GM12878 (cell line): ENCODE measurements around the gene GPATCH2L. TPM values are rescaled to one million over a fixed set of nuclear protein-coding genes. Genes with fewer than 3 reads are reported as not detected.

Experiments
- ATAC-seq: fragments of 200-7000 bp; cut with Tn5 transposase; 3 replicates; pipeline ENCODE4 v1.9.1; 2020; ENCODE audit warnings: mild to moderate bottlenecking, moderate library complexity
- BruUV-seq: library from RNA; stranded (reverse); fragments of 400-500 nt; replicated peaks from 2 replicates; lab custom pipeline; 2021; lab: Mats Ljungman, UMichigan
- CTCF ChIA-PET: fragments of 300-600 bp; sonication (Branson Sonifier 250); formaldehyde crosslinking; extraction: SDS; loops from one replicate; lab custom pipeline; 2021; ENCODE audit warnings: inconsistent platforms; lab: Yijun Ruan, JAX
- POLR2A ChIA-PET: fragments of 350-600 bp; formaldehyde crosslinking; extraction: SDS; loops from one replicate; lab custom pipeline; 2021; ENCODE audit warnings: inconsistent platforms; lab: Charles Lee
- RAD21 ChIA-PET: fragments of 300-600 bp; sonication (Branson Sonifier 250); formaldehyde crosslinking; loops from one replicate; lab custom pipeline; 2023; ENCODE audit warnings: antibody characterized with exemption; ENCODE audit not compliant: unreplicated experiment; lab: Charles Lee
- SMC1A ChIA-PET: fragments of 300-600 bp; sonication (Branson Sonifier 250); formaldehyde crosslinking; loops from one replicate; lab custom pipeline; 2023; ENCODE audit not compliant: unreplicated experiment, uncharacterized antibody; lab: Charles Lee
- DNase-seq: peaks from one replicate; pipeline ENCODE4 v3.0.0-alpha.2; 2011; ENCODE audit warnings: low read depth, low spot score
- FAIRE-seq: peaks from 3 replicates; lab custom pipeline; 2011; peaks lifted over from hg19 to GRCh38; lab: Jason Lieb, UNC
- H2AFZ ChIP-seq: 2 replicates; pipeline ENCODE4 v1.6.0; 2011; ENCODE audit warnings: low read depth, low read length, control low read depth; ENCODE audit not compliant: control insufficient read depth
- H3K27ac ChIP-seq: 2 replicates; pipeline ENCODE4 v1.5.1; 2011; ENCODE audit warnings: control low read depth; ENCODE audit not compliant: control insufficient read depth, insufficient read depth
- H3K27me3 ChIP-seq, 2 experiments: replicated peaks in 1 of 2; 2 replicates each; pipeline versions ENCODE4 v1.6.0 to v1.6.1; 2011; ENCODE audit warnings: low read length in 1 of 2; ENCODE audit not compliant: control insufficient read depth in 2 of 2, insufficient read depth in 2 of 2
- H3K36me3 ChIP-seq, 2 experiments: 2 replicates each; pipeline ENCODE4 v1.5.1; 2011; ENCODE audit warnings: low read length in 1 of 2; ENCODE audit not compliant: control insufficient read depth in 2 of 2, insufficient read depth in 2 of 2
- H3K4me1 ChIP-seq: 2 replicates; pipeline ENCODE4 v1.6.1; 2011; ENCODE audit warnings: mild to moderate bottlenecking, low read length, moderate library complexity, mixed read lengths; ENCODE audit not compliant: control insufficient read depth, insufficient read depth
- H3K4me2 ChIP-seq: 2 replicates; pipeline ENCODE4 v1.6.0; 2011; ENCODE audit warnings: control low read depth; ENCODE audit not compliant: control insufficient read depth, insufficient read depth
- H3K4me3 ChIP-seq: fragments of 200-600 bp; sonication (generic); 2 replicates; pipeline ENCODE4 v1.5.1; 2016
- H3K79me2 ChIP-seq: 2 replicates; pipeline ENCODE4 v1.6.0; 2011; ENCODE audit warnings: low read length; ENCODE audit not compliant: control insufficient read depth, insufficient read depth
- H3K9ac ChIP-seq: 2 replicates; pipeline ENCODE4 v1.8.0; 2011; ENCODE audit warnings: low read length, control low read depth, mixed read lengths; ENCODE audit not compliant: control insufficient read depth, insufficient read depth
- H3K9me3 ChIP-seq: replicated peaks from 3 replicates; pipeline ENCODE4 v1.5.1; 2011; ENCODE audit warnings: mild to moderate bottlenecking, low read length; ENCODE audit not compliant: control insufficient read depth, insufficient read depth
- H4K20me1 ChIP-seq: 2 replicates; pipeline ENCODE4 v1.6.0; 2011; ENCODE audit not compliant: control insufficient read depth, insufficient read depth
- ATF7 ChIP-seq: fragments of 450-650 bp; IDR thresholded peaks from 2 replicates; pipeline ENCODE4 v1.6.1; 2016; ENCODE audit warnings: low read depth, mild to moderate bottlenecking
- BMI1 ChIP-seq: fragments of 450-650 bp; IDR thresholded peaks from 2 replicates; pipeline ENCODE4 v1.6.1; 2016; ENCODE audit warnings: mild to moderate bottlenecking, moderate library complexity, borderline replicate concordance
- CEBPB ChIP-seq, 2 experiments: fragments of 150-350 bp in 1 of 2; IDR thresholded peaks; 2 replicates each; pipeline ENCODE4 v1.6.1; 2012 to 2014; ENCODE audit warnings: low read depth in 2 of 2, low read length in 2 of 2, borderline replicate concordance in 1 of 2, inconsistent platforms in 1 of 2
- ETV6 ChIP-seq, 2 experiments: fragments of 450-650 bp in 1 of 2; IDR thresholded peaks in 1 of 2; conservative IDR thresholded peaks in 1 of 2; 2 replicates each; pipeline ENCODE4 v1.6.1; 2014; ENCODE audit warnings: antibody characterized with exemption in 1 of 2, borderline replicate concordance in 1 of 2, low read depth in 1 of 2, mild to moderate bottlenecking in 1 of 2, moderate library complexity in 1 of 2
- MLLT1 ChIP-seq: fragments of 450-650 bp; IDR thresholded peaks from 2 replicates; pipeline ENCODE4 v1.6.1; 2016; ENCODE audit warnings: mild to moderate bottlenecking
- RELA ChIP-seq: fragments of 450-650 bp; IDR thresholded peaks from 2 replicates; pipeline ENCODE4 v1.8.0; 2014; ENCODE audit warnings: borderline replicate concordance; ENCODE audit not compliant: partially characterized antibody
- SIX5 ChIP-seq: IDR thresholded peaks from 2 replicates; pipeline ENCODE4 v1.6.1; 2011; ENCODE audit warnings: mild to moderate bottlenecking, low read depth, low read length, moderate library complexity; ENCODE audit not compliant: severe bottlenecking
- STAT3 ChIP-seq: IDR thresholded peaks from 2 replicates; pipeline ENCODE4 v1.6.1; 2011; ENCODE audit warnings: low read depth, low read length, improper control_type of control experiment
- ZBTB4 ChIP-seq: fragments of 450-650 bp; formaldehyde crosslinking; IDR thresholded peaks from 2 replicates; pipeline ENCODE4 v1.4.0; 2022; ENCODE audit warnings: mild to moderate bottlenecking, moderate library complexity
- ZNF24 ChIP-seq: fragments of 450-650 bp; IDR thresholded peaks from 2 replicates; pipeline ENCODE4 v1.6.1; 2017; ENCODE audit warnings: antibody characterized with exemption, mild to moderate bottlenecking
- ZNF622 ChIP-seq: fragments of 450-650 bp; IDR thresholded peaks from 2 replicates; pipeline ENCODE4 v1.6.1; 2017; ENCODE audit warnings: mild to moderate bottlenecking, inconsistent platforms
- WGBS: methylation state at CpG from one replicate; pipeline ENCODE4 v1.1.6; 2016; ENCODE audit warnings: low lambda C conversion rate; ENCODE audit not compliant: insufficient replicate concordance, insufficient coverage; ENCODE audit errors: missing lambda C conversion rate; 5-methylcytosine and 5-hydroxymethylcytosine counted together
- in situ Hi-C: fragments of 300-500 bp; cut with MboI; formaldehyde crosslinking; loops from 9 replicates; pipeline ENCODE4 v1.14.3; 2018; ENCODE audit warnings: mixed read lengths
- intact Hi-C: fragments of 100-400 bp; cut with micrococcal nuclease; formaldehyde crosslinking; loops from one replicate; pipeline ENCODE4 v1.14.2; 2022; ENCODE audit not compliant: unreplicated experiment
- polyA plus RNA-seq, 11 experiments: library from polyadenylated mRNA; depleted of rRNA in 4 of 11; unstranded in 6 of 11; stranded (reverse) in 5 of 11; fragments of >200 nt; fragmentation: Nextera tagmentation in 4 of 11; fragmentation: Illumina TruSeq in 1 of 11; extraction: Ambion mirVana in 4 of 11; extraction: Trizol in 1 of 11; gene quantifications; 1 replicate in 1 of 11; 2 replicates in 10 of 11; pipeline versions ENCODE4 v1.2.1 to v1.2.3, GENCODE V29; 2011 to 2016; ENCODE audit warnings: inconsistent platforms in 2 of 11, missing spikeins in 2 of 11, low read depth in 1 of 11
- total RNA-seq, 4 experiments: library from RNA; depleted of rRNA in 3 of 4; stranded (reverse); fragments of >200 nt in 3 of 4; fragmentation: Illumina TruSeq in 1 of 4; extraction: Trizol in 1 of 4; gene quantifications; 2 replicates each; pipeline versions ENCODE4 v1.2.1 to v1.2.3, GENCODE V29; 2013 to 2021

GPATCH2L gene
- total and polyA plus RNA-seq, 10 of the 15 experiments (the other 5 are each of a cell fraction or from before 2014, with no cell fraction given) = 9.1 to 50.9 (median 24.4) TPM

DNA sequence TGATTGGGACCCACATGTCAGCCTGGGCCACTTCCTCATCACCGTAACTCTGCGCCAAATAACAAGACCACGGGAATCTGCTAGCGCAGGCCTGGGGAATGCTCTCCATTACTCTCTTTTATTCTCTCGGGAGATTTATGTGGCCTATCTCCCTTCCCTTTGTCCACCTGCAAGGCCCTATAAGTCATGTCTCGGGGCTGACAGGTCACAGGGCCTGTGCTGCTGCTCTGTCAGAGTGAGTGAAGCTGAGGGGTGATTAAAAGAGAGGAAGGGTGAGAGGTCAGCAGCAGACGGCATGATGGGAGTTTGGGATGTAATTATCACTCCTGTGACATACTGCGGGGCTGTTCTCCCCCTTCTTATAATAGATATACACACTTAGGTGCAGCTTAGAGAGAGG lies 26.2 kb upstream of the GPATCH2L start (continued):
- TF ChIP-seq MLLT1 = no peak
- no peak for TF ChIP-seq ETV6 (conservative IDR thresholded peaks at IDR 0.05 in 1 of 2, IDR thresholded peaks at IDR 0.05 in 1 of 2; ENCODE audit: borderline replicate concordance in 1 of 2, low read depth in 1 of 2)
- TF ChIP-seq ZNF622 = no peak

GRCh38 chr14:76126076-76126475 lies 25.6 kb upstream of the GPATCH2L start:
- no peaks in the 10 kb centered on the region for H3K4me1 ChIP-seq
- RAD21 ChIA-PET = no interaction called here
- DNase-seq (no peak), FAIRE-seq (no peak), ATAC-seq (no peak)
- BruUV-seq = no TSS peak
- CTCF ChIA-PET = no interaction called here
- POLR2A ChIA-PET = no interaction called here
- no peak overlapping the region for H3K4me2 ChIP-seq
- H3K36me3 ChIP-seq = no peaks in the 10 kb centered on the region
- H3K9me3 ChIP-seq = no peaks in the 10 kb centered on the region
- no peaks in the 10 kb centered on the region for H3K79me2 ChIP-seq
- H3K27me3 ChIP-seq = no peaks in the 10 kb centered on the region
- no peak overlapping the region for H3K4me3 ChIP-seq
- intact Hi-C loops = no loop called here
- SMC1A ChIA-PET = no interaction called here
- H3K9ac ChIP-seq = no peak overlapping the region
- no peak overlapping the region for H2AFZ ChIP-seq
- 41% methylated on average over 5 of the region's 5 CpGs for WGBS
- H4K20me1 ChIP-seq = no peaks in the 10 kb centered on the region; the same call in 1 of the 2 replicates
- TF ChIP-seq ZBTB4 (no peak), SIX5 (no peak), STAT3 (no peak), CEBPB (IDR thresholded peaks at IDR 0.05; ENCODE audit: borderline replicate concordance in 1 of 2, low read depth in 2 of 2, low read length in 2 of 2) (no peak), BMI1 (no peak), ATF7 (no peak), RELA (no peak), ZNF24 (no peak)
- TF ChIP-seq, all 136 proteins: peak for 0
- in situ Hi-C loops = no loop called here
- no peak overlapping the region for H3K27ac ChIP-seq
